Measurements from ENCODE around the gene AARSD1.

GRCh38 chr17:42999003-42999525 lies 34.8 kb upstream of the AARSD1 start:
- TF ChIP-seq CTCF (conservative IDR thresholded peaks at IDR 0.05) (no peak), ZFX (IDR thresholded peaks at IDR 0.05) (no peak)

Data from C4-2B (cell line).